BLaER1 treated with 17β-estradiol and CSF1 and Interleukin-3, amounts not matched to agents 10 nM and 100 nM (cell line): ENCODE measurements around the gene FCHSD2.
"Not testable (repeated sequence)": the region's sequence is repeated elsewhere in the genome, so short reads cannot be mapped to it uniquely, and the experiment has no call there.

Source experiments
- H3K27ac ChIP-seq, 11 experiments: shearing (Covaris generic); formaldehyde crosslinking; 2 replicates each; pipeline ENCODE4 v1.8.1; 2022
- H3K27me3 ChIP-seq, 11 experiments: shearing (Covaris generic); formaldehyde crosslinking; 2 replicates each; pipeline ENCODE4 v1.8.1; 2022
- H3K36me3 ChIP-seq, 11 experiments: shearing (Covaris generic); formaldehyde crosslinking; 2 replicates each; pipeline ENCODE4 v1.8.1; 2022
- H3K4me1 ChIP-seq, 10 experiments: shearing (Covaris generic); formaldehyde crosslinking; 2 replicates each; pipeline ENCODE4 v1.8.1; 2022
- H3K4me2 ChIP-seq, 11 experiments: shearing (Covaris generic); formaldehyde crosslinking; 2 replicates each; pipeline ENCODE4 v1.8.1; 2022
- H3K4me3 ChIP-seq, 10 experiments: shearing (Covaris generic); formaldehyde crosslinking; 2 replicates each; pipeline ENCODE4 v1.8.1; 2022
- H3K9ac ChIP-seq, 11 experiments: shearing (Covaris generic); formaldehyde crosslinking; 2 replicates each; pipeline ENCODE4 v1.8.1; 2022
- H3K9me3 ChIP-seq, 11 experiments: shearing (Covaris generic); formaldehyde crosslinking; replicated peaks in 1 of 11; 2 replicates each; pipeline ENCODE4 v1.8.1; 2022
- H4K20me1 ChIP-seq, 11 experiments: shearing (Covaris generic); formaldehyde crosslinking; 2 replicates each; pipeline ENCODE4 v1.8.1; 2022
- Cebpa-rat ChIP-seq, 11 experiments: shearing (Covaris generic); IDR thresholded peaks; 2 replicates each; pipeline ENCODE4 v1.8.1; 2022

FCHSD2 gene

DNA sequence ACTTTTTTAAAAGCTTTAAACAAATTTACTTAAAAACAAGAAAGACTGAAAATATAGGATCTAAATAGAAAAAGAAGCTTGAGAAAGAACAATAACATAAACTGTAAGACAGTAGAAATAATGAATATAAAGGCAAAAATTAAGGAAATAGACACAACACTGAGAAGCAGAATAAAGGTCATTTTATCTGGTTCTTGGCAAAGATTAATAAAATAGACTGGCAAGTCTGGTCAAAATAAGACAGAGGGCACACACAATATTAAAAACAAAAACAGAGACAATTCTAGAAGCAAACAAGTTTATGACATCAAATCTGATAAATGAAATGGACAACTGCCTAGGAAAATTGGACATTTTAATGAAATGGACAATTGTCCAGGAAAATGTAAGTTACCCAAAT, 222.1 kb downstream of the FCHSD2 start:
- Histone ChIP-seq H3K4me3 (no peak overlapping the region), H3K4me1 (peaks cover 0 to 29% (median 0%) of the 10 kb centered on the region in 10 experiments; a peak in 6 of 20 replicates), H4K20me1 (peaks cover 0 to 13% (median 0%) of the 10 kb centered on the region in 11 experiments; a peak in 3 of 22 replicates), H3K36me3 (peaks cover 36 to 71% (median 57%) of the 10 kb centered on the region in 11 experiments; a peak in 21 of 22 replicates), H3K9ac (no peak overlapping the region), H3K27ac (no peak overlapping the region), H3K27me3 (no peaks in the 10 kb centered on the region), H3K9me3 (peaks cover 14 to 28% (median 17%) of the 10 kb centered on the region in 11 experiments), H3K4me2 (no peak overlapping the region)
- no peak for TF ChIP-seq Cebpa-rat (IDR thresholded peaks at IDR 0.05)

DNA sequence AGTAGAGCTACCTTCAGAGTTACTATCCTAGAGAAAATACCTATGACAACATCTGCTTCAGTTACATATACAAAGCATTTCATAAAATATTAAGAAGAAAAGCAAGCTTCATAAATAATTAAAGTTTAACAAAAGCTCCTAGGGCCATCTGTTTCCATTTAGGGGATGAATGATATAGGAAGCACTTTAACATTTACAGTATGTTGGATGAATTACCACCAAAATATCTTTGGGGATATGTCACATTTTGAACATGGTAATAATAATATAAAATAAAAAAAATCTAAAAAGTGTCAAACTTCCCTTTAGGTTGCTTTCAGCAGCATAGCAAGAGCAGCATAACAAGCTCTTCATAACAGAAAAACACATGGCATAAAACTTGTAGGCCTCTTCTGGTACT, 223.3 kb downstream of the FCHSD2 start:
- Histone ChIP-seq H3K27ac (no peak overlapping the region), H3K4me3 (no peak overlapping the region), H4K20me1 (peaks cover 0 to 19% (median 0%) of the 10 kb centered on the region in 11 experiments; a peak in 3 of 22 replicates), H3K9ac (no peak overlapping the region), H3K4me2 (no peak overlapping the region), H3K36me3 (peaks cover 42 to 82% (median 66%) of the 10 kb centered on the region in 11 experiments), H3K4me1 (peaks cover 0 to 17% (median 0%) of the 10 kb centered on the region in 10 experiments; a peak in 3 of 20 replicates), H3K9me3 (peaks cover 24 to 40% (median 29%) of the 10 kb centered on the region in 11 experiments), H3K27me3 (no peaks in the 10 kb centered on the region)
- no peak for TF ChIP-seq Cebpa-rat (IDR thresholded peaks at IDR 0.05)

DNA sequence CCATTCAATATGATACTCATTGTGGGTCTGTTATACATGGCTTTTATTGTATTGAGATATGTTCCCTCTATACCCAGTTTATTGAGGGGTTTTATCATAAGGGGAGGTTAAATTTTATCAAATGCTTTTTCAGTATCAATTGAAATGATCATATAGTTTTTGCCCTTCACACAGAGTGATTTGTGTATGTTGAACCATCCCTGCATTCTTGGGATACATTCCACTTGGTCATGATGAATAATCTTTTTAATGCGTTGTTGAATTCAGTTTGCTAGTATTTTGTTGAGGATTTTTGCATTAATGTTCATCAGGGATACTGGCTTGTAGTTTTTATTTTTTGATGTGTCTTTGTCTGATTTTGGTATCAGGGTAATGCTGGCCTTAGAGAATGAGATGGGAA, 229.9 kb downstream of the FCHSD2 start:
- Histone ChIP-seq H3K4me3 (no peak overlapping the region; a peak in 1 of 20 replicates), H3K27ac (no peak overlapping the region), H3K4me1 (no peaks in the 10 kb centered on the region; a peak in 1 of 20 replicates), H3K36me3 (peaks cover 87 to 100% (median 92%) of the 10 kb centered on the region in 11 experiments), H4K20me1 (peaks cover 0 to 6% (median 0%) of the 10 kb centered on the region in 11 experiments; a peak in 1 of 22 replicates), H3K9ac (no peak overlapping the region), H3K27me3 (no peaks in the 10 kb centered on the region), H3K9me3 (peaks cover 87 to 100% (median 95%) of the 10 kb centered on the region in 11 experiments), H3K4me2 (no peak overlapping the region)
- TF ChIP-seq Cebpa-rat (IDR thresholded peaks at IDR 0.05): no peak

DNA sequence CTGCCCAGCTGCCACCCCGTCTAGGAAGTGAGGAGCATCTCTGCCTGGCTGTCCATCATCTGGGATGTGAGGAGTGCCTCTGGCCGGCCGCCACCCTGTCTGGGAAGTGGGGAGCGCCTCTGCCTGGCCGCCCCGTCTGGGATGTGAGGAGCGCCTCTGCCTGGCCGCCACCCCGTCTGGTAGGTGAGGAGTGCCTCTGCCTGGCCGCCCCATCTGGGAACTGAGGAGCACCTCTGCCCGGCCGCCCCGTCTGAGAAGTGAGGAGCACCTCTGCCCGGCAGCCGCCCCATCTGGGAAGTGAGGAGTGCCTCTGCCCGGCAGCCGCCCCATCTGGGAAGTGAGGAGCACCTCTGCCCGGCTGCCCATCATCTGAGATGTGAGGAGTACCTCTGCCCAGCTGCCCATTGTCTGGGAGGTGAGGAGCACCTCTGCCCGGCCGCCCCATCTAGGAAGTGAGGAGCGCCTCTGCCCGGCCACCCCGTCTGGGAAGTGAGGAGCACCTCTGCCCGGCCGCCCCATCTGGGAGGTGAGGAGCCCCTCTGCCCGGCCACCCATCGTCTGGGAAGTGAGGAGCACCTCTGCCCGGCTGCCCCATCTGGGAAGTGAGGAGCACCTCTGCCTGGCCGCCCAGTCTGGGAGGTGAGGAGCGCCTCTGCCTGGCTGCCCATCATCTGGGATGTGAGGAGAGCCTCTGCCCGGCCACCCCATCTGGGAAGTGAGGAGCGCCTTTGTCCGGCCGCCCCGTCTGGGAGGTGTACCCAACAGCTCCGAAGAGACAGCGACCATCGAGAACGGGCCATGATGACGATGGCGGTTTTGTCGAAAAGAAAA, 232.3 kb downstream of the FCHSD2 start:
- H4K20me1 ChIP-seq, H3K27ac ChIP-seq, H3K4me1 ChIP-seq, H3K9ac ChIP-seq, H3K27me3 ChIP-seq, H3K4me2 ChIP-seq: not testable (repeated sequence)
- peaks cover 73 to 95% (median 80%) of the 10 kb centered on the region in 11 experiments for H3K36me3 ChIP-seq
- peak overlapping the region in 3 of 10 experiments; percentile 11 to 39 (median 33); a peak in 3 of 20 replicates for H3K4me3 ChIP-seq
- peaks cover 85 to 88% (median 87%) of the 10 kb centered on the region in 11 experiments for H3K9me3 ChIP-seq

DNA sequence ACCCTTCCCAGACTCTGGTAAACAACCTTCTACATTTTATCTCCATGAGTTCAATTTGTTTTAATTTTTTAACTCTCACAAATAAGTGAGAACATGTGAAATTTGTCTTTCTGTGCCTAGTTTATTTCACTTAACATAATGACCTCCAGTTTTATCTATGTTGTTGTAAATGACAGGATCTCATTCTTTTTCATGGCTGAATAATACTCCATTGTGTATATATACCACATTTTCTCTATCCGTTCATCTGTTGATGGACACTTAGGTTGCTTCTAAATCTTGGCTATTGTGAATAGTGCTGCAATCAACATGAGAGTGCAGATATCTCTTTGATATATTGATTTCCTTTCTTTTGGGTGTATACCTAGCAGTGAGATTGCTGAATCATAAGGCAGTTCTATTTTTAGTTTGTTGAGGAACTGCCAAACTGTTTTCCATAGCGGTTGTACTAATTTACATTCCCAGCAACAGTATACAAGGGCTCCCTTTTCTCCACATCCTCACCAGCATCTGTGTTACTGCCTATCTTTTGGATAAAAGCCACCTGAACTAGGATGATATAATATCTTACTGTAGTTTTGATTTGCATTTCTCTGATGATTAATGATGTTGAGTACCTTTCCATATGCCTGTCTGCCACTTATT, 234.0 kb downstream of the FCHSD2 start:
- no peak for TF ChIP-seq Cebpa-rat (IDR thresholded peaks at IDR 0.05)
- Histone ChIP-seq H3K9me3 (peaks cover 69 to 72% (median 71%) of the 10 kb centered on the region in 11 experiments), H4K20me1 (peaks cover 0 to 15% (median 0%) of the 10 kb centered on the region in 11 experiments; a peak in 4 of 22 replicates), H3K4me2 (no peak overlapping the region), H3K27me3 (no peaks in the 10 kb centered on the region), H3K4me3 (peak overlapping the region in 1 of 10 experiments; percentile 1; a peak in 1 of 20 replicates), H3K27ac (no peak overlapping the region), H3K4me1 (no peaks in the 10 kb centered on the region; a peak in 1 of 20 replicates), H3K9ac (no peak overlapping the region), H3K36me3 (peaks cover 58 to 95% (median 69%) of the 10 kb centered on the region in 11 experiments)

DNA sequence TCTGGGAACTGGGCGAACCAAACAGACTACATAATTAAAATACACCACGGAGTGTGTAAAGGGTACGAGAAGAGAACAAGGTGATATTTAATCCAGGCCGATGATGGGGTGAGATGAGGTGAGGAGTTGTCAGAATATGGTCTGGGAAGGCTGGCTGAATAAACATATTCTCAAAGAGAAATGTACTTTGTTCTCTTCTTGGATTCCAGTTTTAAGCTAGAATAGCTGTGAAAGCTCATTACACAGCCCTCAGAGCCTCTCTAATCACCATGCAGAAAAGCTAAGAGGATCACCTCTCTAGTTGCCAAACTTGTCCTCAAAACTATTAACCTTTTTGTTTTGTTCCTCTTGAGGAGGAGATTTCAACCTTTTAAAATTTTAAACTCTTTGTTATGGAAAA, 238.1 kb downstream of the FCHSD2 start:
- Histone ChIP-seq H3K9ac (no peak overlapping the region), H3K9me3 (peaks cover 28 to 30% (median 29%) of the 10 kb centered on the region in 11 experiments), H3K4me2 (no peak overlapping the region), H3K27ac (no peak overlapping the region), H3K27me3 (no peaks in the 10 kb centered on the region), H3K4me1 (no peaks in the 10 kb centered on the region; a peak in 1 of 20 replicates), H3K36me3 (peaks cover 44 to 95% (median 55%) of the 10 kb centered on the region in 11 experiments), H3K4me3 (no peak overlapping the region), H4K20me1 (peaks cover 0 to 40% (median 0%) of the 10 kb centered on the region in 11 experiments; a peak in 4 of 22 replicates)
- TF ChIP-seq Cebpa-rat (IDR thresholded peaks at IDR 0.05): no peak

DNA sequence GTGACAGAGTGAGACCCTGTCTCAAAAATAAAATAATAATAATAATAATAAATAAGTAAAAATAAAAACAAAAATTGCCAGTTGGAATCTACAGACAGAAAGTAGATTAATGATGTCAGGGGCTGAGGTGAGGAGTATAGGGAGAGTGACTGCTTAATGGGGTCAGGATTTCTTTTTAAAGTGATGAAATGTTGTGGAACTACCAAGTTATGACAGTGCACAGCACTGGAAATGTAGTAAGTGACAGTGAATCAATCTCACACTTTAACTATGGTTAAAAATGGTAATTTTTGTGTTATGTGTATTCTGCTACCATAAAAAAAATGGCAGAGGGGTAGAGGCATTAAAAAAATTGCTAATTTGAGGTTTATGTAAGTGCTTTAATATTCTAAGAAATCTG, 240.7 kb downstream of the FCHSD2 start:
- no peak for TF ChIP-seq Cebpa-rat (IDR thresholded peaks at IDR 0.05)
- Histone ChIP-seq H4K20me1 (peaks cover 0 to 50% (median 0%) of the 10 kb centered on the region in 11 experiments; a peak in 4 of 22 replicates), H3K4me2 (no peak overlapping the region), H3K4me3 (no peak overlapping the region), H3K9me3 (peaks cover 1 to 4% (median 3%) of the 10 kb centered on the region in 11 experiments; a peak in 20 of 22 replicates), H3K9ac (no peak overlapping the region), H3K27ac (no peak overlapping the region), H3K27me3 (no peaks in the 10 kb centered on the region), H3K36me3 (peaks cover 29 to 95% (median 51%) of the 10 kb centered on the region in 11 experiments), H3K4me1 (no peaks in the 10 kb centered on the region)

DNA sequence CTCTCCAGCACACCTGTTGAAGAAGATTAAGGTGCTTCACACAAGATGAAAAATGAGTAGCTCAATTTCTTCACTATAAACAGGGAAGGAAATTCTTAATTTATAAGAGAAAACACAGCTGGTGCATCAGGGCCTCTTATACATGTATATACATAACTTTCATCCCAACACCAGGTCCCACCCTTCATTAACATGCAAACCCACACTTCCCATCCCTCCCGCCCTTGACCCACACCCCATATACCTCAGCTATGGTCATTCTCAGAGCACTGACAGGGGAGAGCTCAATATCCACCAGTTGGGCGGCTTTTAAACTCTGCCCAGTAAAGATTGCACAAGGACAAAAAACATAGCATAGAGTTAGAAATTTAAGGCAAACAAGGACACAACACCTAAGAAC, 242.1 kb downstream of the FCHSD2 start:
- no peak overlapping the region for H3K9ac ChIP-seq
- no peaks in the 10 kb centered on the region for H3K4me1 ChIP-seq
- H3K4me2 ChIP-seq: no peak overlapping the region
- peaks cover 29 to 99% (median 61%) of the 10 kb centered on the region in 11 experiments for H3K36me3 ChIP-seq
- peaks cover 0 to 62% (median 0%) of the 10 kb centered on the region in 11 experiments; a peak in 4 of 22 replicates for H4K20me1 ChIP-seq
- H3K27me3 ChIP-seq: no peaks in the 10 kb centered on the region
- no peaks in the 10 kb centered on the region for H3K9me3 ChIP-seq
- no peak for TF ChIP-seq Cebpa-rat (IDR thresholded peaks at IDR 0.05)
- H3K27ac ChIP-seq: no peak overlapping the region
- no peak overlapping the region for H3K4me3 ChIP-seq

DNA sequence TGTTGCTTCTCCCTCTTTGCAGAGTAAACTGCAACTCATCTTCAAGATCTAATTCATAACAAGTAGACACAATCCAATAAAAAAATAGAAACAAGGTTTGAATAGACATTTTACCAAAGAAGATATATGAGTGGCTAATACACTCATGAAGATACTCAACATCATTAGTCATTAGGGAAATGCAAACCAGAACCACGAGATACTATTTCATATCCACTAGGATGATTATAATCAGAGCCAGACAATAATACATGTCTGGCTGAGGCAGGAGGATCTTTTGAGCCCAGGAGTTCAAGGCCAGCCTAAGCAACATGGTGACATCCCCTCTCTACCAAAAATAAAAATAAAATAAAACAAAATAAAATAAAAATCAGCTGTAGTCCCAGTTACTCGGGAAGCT, 242.9 kb downstream of the FCHSD2 start:
- no peak overlapping the region for H3K4me2 ChIP-seq
- H3K9me3 ChIP-seq: no peaks in the 10 kb centered on the region
- H3K4me3 ChIP-seq: no peak overlapping the region
- no peak overlapping the region for H3K27ac ChIP-seq
- no peak overlapping the region for H3K9ac ChIP-seq
- no peak for TF ChIP-seq Cebpa-rat (IDR thresholded peaks at IDR 0.05)
- H3K4me1 ChIP-seq: no peaks in the 10 kb centered on the region
- peaks cover 30 to 100% (median 64%) of the 10 kb centered on the region in 11 experiments for H3K36me3 ChIP-seq
- H3K27me3 ChIP-seq: no peaks in the 10 kb centered on the region
- peaks cover 0 to 63% (median 0%) of the 10 kb centered on the region in 11 experiments; a peak in 4 of 22 replicates for H4K20me1 ChIP-seq
